ENCODE data around the gene RIBC1. TPM values are rescaled to one million over a fixed set of nuclear protein-coding genes. Genes with fewer than 3 reads are reported as not detected.
A peak's percentile ranks its signal among the peaks of the same experiment; 100 is the strongest.
"Not testable (repeated sequence)": the region's sequence is repeated elsewhere in the genome, so short reads cannot be mapped to it uniquely, and the experiment has no call there.

RIBC1 gene
- total RNA-seq, 2 experiments from 2014 or later = 0.46 to 0.95 TPM

DNA sequence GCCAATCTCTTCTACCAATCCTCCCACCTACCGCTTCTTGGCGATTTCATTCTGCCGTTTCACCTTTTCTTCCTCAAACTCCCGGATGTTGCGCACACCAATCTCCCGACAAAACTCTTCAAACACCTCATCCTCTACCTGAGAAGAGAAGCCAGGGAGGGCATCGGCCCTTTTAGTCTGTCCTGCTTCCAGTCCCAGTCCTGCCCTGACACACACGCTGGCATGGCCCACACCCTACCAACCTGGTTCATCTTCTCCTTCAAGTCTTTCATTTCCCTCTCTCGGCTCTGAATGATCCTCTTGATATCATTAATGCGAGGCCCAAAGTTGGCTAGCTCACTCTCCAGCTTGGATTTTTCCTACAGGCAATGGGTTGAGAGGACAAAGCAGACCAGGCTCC, 19.1 kb upstream of the RIBC1 start:
- Mint-ChIP-seq H3K9me3 (ENCODE audit: low read depth) (no peaks in the 10 kb centered on the region), H3K36me3 (ENCODE audit: low read depth) (peaks cover 44% of the 10 kb centered on the region), H3K4me1 (no peaks in the 10 kb centered on the region), H3K27ac (no peak overlapping the region), H3K4me3 (no peak overlapping the region), H3K27me3 (no peaks in the 10 kb centered on the region)
- no peak for ATAC-seq
- ChIA-PET POLR2A (interaction anchor here (0.6 to 0.8 kb wide), 3 partner anchors 12 to 169 kb away, joined by 3 to 4 read pairs (median 4); partner anchors contain the start of gene RIBC1), CTCF (no interaction called here)
- intact Hi-C loops (cut with DNase I, micrococcal nuclease) = loop anchor here in 1 of 2 experiments (10.0 kb wide), 2 partner anchors 181 to 189 kb away; no protein-coding TSS in a partner anchor
- no peak for DNase-seq

DNA sequence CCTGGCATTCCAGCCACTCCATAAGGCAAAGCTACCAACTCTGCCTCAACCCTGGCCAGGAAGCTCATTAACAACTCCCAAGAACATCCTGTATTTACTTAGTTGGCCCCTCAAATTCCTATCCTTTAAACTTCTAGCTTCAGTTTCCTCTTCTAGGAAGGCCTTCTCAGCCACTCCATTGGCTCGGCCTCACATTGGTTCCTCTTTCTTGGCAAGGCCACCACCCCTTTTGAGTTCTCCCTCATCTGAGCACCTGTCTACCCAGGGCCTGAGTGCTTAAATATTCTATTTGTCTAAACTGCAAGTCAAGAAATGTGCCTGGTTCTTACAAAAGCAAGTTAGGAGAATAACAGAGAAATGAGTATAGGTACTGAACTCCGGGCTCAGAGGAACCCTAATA, 10.2 kb upstream of the RIBC1 start:
- peaks cover under 1% of the 10 kb centered on the region for H3K4me1 Mint-ChIP-seq
- no peaks in the 10 kb centered on the region for H3K27me3 Mint-ChIP-seq
- no peak overlapping the region for H3K27ac Mint-ChIP-seq
- DNase-seq (no peak), ATAC-seq (no peak)
- intact Hi-C loops (cut with DNase I, micrococcal nuclease) = no loop called here
- ChIA-PET CTCF (interaction anchor here (1.0 kb wide), 1 partner anchor 10 kb away, joined by 3 read pairs; the partner anchor contains the start of genes RIBC1 and SMC1A), POLR2A (interaction anchor here (1.4 kb wide), 1 partner anchor 9 kb away, joined by 5 read pairs; the partner anchor contains the start of gene SMC1A)
- no peak overlapping the region for H3K4me3 Mint-ChIP-seq
- peaks cover 40% of the 10 kb centered on the region for H3K36me3 Mint-ChIP-seq (ENCODE audit: low read depth)
- H3K9me3 Mint-ChIP-seq (ENCODE audit: low read depth) = no peaks in the 10 kb centered on the region

DNA sequence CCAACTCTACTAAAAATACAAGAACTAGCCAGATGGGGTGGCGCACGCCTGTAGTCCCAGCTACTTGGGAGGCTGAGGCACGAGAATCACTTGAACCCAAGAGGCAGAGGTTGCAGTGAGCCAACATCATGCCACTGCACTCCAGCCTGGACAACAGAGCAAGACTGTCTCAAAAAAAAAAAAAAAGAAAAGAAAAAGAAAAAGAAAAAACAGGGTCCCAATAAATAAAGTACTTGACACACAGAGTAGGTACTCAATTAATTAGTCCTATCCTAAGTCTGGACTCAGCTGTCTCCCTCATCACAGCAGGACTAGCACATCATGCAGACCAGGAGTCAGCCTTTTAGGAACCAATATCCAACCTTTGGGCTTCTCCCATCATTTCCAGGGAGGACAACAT, 2.3 kb upstream of the RIBC1 start:
- CTCF ChIA-PET = interaction anchor here (0.6 to 0.9 kb wide), 2 partner anchors 25 to 137 kb away, joined by 3 read pairs; no protein-coding TSS in a partner anchor
- H3K4me1 Mint-ChIP-seq = peaks cover 27% of the 10 kb centered on the region
- DNase-seq; H3K27ac Mint-ChIP-seq; H3K27me3 Mint-ChIP-seq; H3K9me3 Mint-ChIP-seq (ENCODE audit: low read depth); ATAC-seq; POLR2A ChIA-PET: not testable (repeated sequence)
- peaks cover 25% of the 10 kb centered on the region for H3K36me3 Mint-ChIP-seq (ENCODE audit: low read depth)
- intact Hi-C loops (cut with DNase I, micrococcal nuclease) = loop anchor here (5.0 kb wide), 4 partner anchors 338 to 1022 kb away; partner anchors contain the start of genes FAM120C (in 1 of the 2), PHF8 (in 1 of the 2), TSPYL2 (in 1 of the 2) and TSR2 (in 1 of the 2)
- H3K4me3 Mint-ChIP-seq = peak overlapping the region; percentile 94

DNA sequence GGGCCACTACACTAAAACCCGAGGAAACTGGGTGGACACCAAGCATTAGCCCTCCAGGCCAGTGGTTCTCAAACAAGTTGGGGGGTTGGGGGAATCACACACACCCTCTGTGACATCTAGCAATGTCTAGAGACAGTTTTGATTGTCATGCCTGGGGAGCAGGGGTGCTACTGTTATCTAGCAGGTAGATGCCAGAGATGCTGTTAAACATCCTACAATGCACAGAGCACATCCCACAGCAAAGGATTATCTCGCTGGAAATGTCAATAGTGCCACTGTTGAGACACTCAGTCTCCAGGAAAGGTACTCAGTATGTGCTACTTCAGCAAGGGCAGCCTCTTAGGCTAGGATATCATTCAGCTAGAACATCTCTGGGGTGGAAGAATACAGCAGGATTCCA, 1.5 kb upstream of the RIBC1 start:
- H3K4me3 Mint-ChIP-seq = peak overlapping the region; percentile 94
- H3K9me3 Mint-ChIP-seq (ENCODE audit: low read depth) = no peaks in the 10 kb centered on the region
- H3K27me3 Mint-ChIP-seq = no peaks in the 10 kb centered on the region
- intact Hi-C loops (cut with DNase I, micrococcal nuclease) = loop anchor here (5.0 kb wide), 4 partner anchors 339 to 1021 kb away; partner anchors contain the start of genes FAM120C (in 1 of the 2), PHF8 (in 1 of the 2), TSPYL2 (in 1 of the 2) and TSR2 (in 1 of the 2)
- H3K4me1 Mint-ChIP-seq = peaks cover 27% of the 10 kb centered on the region
- H3K36me3 Mint-ChIP-seq (ENCODE audit: low read depth) = peaks cover 26% of the 10 kb centered on the region
- no peak for DNase-seq
- peak overlapping the region; percentile 97 for H3K27ac Mint-ChIP-seq
- POLR2A ChIA-PET = interaction anchor here (1.3 kb wide), 1 partner anchor 9 kb away, joined by 5 read pairs; no protein-coding TSS in a partner anchor
- ATAC-seq = no peak
- CTCF ChIA-PET = no interaction called here

DNA sequence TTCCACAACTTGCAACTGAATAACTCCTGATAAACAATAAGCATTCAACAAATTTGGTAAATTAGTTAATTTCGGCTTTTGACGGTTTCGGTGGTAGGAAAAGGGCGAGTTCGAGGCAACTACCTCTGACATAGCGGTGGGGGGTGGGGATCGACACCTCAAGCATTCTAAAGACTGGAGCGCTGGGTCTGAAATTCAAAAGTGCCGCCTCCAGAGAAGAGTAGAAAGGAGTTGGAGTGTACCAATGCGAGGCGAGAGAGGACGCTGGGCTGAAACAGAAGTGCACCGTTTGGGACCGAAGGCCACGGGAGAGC, 944 bp upstream of the RIBC1 start:
- no peaks in the 10 kb centered on the region for H3K9me3 Mint-ChIP-seq (ENCODE audit: low read depth)
- peak overlapping the region; percentile 97 for H3K27ac Mint-ChIP-seq
- ATAC-seq (peak; percentile 22), DNase-seq (no peak)
- CTCF ChIA-PET = interaction anchor here (0.7 to 1.4 kb wide), 5 partner anchors 9 to 761 kb away, joined by 3 to 7 read pairs (median 3); no protein-coding TSS in a partner anchor
- H3K27me3 Mint-ChIP-seq = no peaks in the 10 kb centered on the region
- H3K4me1 Mint-ChIP-seq = peaks cover 27% of the 10 kb centered on the region
- POLR2A ChIA-PET = interaction anchor here (0.6 to 1.3 kb wide), 4 partner anchors 10 to 340 kb away, joined by 3 to 9 read pairs (median 4); no protein-coding TSS in a partner anchor
- intact Hi-C loops (cut with DNase I, micrococcal nuclease) = loop anchor here (1.0 to 5.0 kb wide), 10 partner anchors 13 to 1021 kb away; partner anchors contain the start of genes HSD17B10 (in 2 of the 2), PHF8 (in 2 of the 2), TSPYL2 (in 2 of the 2) and FAM120C (in 1 of the 2)
- H3K36me3 Mint-ChIP-seq (ENCODE audit: low read depth) = peaks cover 26% of the 10 kb centered on the region
- peak overlapping the region; percentile 94 for H3K4me3 Mint-ChIP-seq

DNA sequence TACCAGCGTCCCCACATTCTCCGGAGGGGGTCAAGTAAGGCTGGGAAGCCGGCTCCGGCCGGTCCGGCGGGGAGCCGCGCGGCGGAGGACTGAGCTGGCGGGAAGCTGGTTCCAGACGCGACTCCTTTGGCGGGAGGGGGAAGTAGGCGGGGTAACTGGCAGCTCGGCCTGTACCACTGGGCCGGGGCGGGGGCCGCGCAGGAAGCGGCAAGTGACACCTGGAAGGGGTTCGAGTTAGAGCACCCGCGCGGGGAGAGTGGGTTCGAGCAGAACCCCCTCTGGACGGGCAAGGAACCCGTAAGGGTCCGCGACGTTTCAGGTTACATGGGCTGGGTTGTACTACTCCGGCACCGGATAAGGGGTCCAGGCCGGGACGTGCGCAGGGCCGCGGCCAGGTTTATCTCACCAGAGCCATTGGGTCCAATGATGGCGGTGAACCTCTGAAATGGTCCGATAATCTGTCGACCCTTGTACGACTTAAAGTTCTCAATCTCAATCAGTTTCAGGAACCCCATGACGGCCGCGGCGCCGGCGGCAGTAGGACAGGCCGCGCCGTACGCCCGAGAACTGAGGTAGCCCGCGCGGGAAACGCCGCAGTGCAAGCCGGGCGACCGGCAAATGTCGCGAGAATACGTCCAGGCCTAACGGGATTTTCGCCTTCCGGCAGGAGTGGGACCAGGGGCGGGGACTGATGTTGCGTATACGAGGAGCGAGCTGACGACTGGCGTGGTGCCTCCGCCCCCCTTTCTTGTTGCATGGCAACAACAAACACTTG, 400 bp upstream of the RIBC1 start, which contains the start of gene SMC1A:
Gene SMC1A, minus strand, starts transcription at position 569 of the 775 bp plus-strand sequence. Its CDS starts 54 bp downstream, at position 515.
- no peaks in the 10 kb centered on the region for H3K27me3 Mint-ChIP-seq
- CTCF ChIA-PET = interaction anchor here (0.7 to 2.0 kb wide), 9 partner anchors 9 to 762 kb away, joined by 3 to 13 read pairs (median 3); partner anchors contain the start of gene HSD17B10
- DNase-seq = peak; percentile 96

DNA sequence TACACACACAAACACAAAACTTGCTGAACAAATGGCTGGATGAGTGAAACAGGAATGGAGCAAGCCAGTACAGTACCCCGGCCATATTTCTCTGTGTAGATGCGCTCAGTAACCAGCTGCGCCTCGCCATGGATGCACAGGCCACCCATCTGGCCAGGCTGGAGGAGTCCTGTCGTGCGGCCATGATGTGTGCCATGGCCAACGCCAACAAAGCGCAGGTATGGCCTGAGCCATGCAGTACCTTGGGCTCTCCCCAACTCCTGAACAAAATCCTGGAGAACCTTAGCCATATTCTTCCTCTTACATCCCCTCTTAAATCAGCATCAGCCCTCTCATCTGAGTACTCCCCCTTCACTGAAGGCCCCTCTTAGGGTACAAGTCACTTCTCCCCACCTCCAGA, 7.1 kb downstream of the RIBC1 start:
- CTCF ChIA-PET = no interaction called here
- no peak for ATAC-seq

More for the DNA sequence above, 400 bp upstream of the RIBC1 start, which contains the start of gene SMC1A:
- intact Hi-C loops (cut with DNase I, micrococcal nuclease) = loop anchor here (1.0 to 5.0 kb wide), 10 partner anchors 12 to 1020 kb away; partner anchors contain the start of genes HSD17B10 (in 2 of the 2), PHF8 (in 2 of the 2), TSPYL2 (in 2 of the 2) and FAM120C (in 1 of the 2)
- POLR2A ChIA-PET = interaction anchor here (0.6 to 1.3 kb wide), 11 partner anchors 8 to 935 kb away, joined by 3 to 9 read pairs (median 3); no protein-coding TSS in a partner anchor
- peaks cover 26% of the 10 kb centered on the region for H3K36me3 Mint-ChIP-seq (ENCODE audit: low read depth)
- ATAC-seq = peak; percentile 91
- H3K4me3 Mint-ChIP-seq = peak within 1 kb of the TSS; percentile 94
- H3K4me1 Mint-ChIP-seq = peaks cover 27% of the 10 kb centered on the region
- H3K27ac Mint-ChIP-seq = peak within 1 kb of the TSS; percentile 97
- no peaks in the 10 kb centered on the region for H3K9me3 Mint-ChIP-seq (ENCODE audit: low read depth)

DNA sequence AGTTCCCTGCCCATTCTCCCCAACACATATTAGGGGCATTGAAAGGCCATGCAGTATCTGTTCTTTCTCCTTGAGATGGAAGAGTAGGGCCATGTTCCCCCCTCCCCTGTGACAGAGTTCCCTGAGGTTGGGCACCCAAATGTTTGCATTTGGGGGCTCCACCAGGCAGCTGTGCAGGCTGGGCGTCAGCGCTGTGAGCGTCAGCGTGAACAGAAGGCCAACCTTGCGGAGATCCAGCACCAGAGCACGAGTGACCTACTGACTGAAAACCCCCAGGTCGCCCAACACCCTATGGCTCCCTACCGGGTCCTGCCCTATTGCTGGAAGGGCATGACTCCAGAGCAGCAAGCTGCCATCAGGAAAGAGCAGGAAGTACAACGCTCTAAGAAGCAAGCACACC, 7.6 kb downstream of the RIBC1 start:
- ATAC-seq (no peak), DNase-seq (no peak)
- Mint-ChIP-seq H3K9me3 (ENCODE audit: low read depth) (no peaks in the 10 kb centered on the region), H3K4me3 (no peak overlapping the region), H3K27ac (no peak overlapping the region), H3K4me1 (peaks cover 5% of the 10 kb centered on the region), H3K27me3 (no peaks in the 10 kb centered on the region), H3K36me3 (ENCODE audit: low read depth) (peaks cover 6% of the 10 kb centered on the region)
- CTCF ChIA-PET = interaction anchor here (0.8 kb wide), 1 partner anchor 16 kb away, joined by 3 read pairs; no protein-coding TSS in a partner anchor
- POLR2A ChIA-PET = no interaction called here
- intact Hi-C loops (cut with DNase I, micrococcal nuclease) = no loop called here

More for the DNA sequence above, 7.1 kb downstream of the RIBC1 start:
- no peak for DNase-seq
- POLR2A ChIA-PET = no interaction called here
- H3K4me3 Mint-ChIP-seq = no peak overlapping the region
- intact Hi-C loops (cut with DNase I, micrococcal nuclease) = no loop called here
- no peak overlapping the region for H3K27ac Mint-ChIP-seq
- no peaks in the 10 kb centered on the region for H3K9me3 Mint-ChIP-seq (ENCODE audit: low read depth)
- H3K36me3 Mint-ChIP-seq (ENCODE audit: low read depth) = peaks cover 6% of the 10 kb centered on the region
- no peaks in the 10 kb centered on the region for H3K27me3 Mint-ChIP-seq
- peaks cover 5% of the 10 kb centered on the region for H3K4me1 Mint-ChIP-seq

DNA sequence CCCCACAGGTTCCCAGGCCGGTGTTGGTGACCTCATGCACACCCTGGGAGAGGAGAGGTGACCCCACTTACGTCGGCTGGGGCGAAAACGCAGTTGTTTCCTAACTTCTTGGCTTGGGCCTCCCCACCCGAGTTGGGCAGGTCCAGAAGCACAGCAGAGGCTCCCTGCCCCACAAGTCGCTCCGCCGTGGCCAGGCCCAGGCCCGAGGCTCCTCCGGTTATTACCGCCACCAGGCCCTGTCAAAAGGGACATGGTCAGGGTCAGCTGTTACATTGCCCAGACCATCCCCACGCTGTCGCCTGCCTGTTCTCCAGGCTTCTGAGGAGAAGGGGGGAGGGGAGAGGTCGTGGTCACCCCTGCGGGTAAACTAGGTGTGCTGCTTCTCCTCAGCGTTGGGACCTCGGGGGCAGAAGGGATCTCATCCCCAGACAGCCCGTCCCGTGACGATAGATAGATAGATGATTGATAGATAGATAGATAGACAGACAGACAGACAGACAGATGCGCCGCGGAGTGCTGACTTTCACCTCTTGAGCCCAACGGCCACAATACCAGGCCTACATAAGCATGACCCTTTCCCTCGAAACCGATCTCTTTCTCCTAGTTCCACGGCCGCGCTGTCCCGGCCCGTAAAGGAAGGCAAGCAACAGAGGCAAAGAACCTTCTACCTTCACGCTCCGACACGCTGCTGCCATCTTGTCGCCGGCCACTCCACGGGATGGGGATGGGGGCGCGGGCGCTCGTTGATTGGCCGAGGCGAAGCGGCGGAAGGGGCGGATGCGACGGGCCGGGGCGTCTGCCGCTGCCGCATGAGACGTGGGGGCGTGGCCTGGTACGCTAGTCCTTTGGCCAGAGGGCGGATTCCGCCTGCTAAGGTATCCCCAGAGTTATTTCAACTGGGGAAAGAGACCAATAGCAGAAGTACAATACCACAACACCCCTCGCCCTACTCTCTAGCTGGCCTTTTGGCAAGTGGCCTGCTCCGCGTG, 11.3 kb downstream of the RIBC1 start, which contains the start of gene HSD17B10:
Gene HSD17B10, minus strand, starts transcription at position 720 of the 989 bp plus-strand sequence. Its CDS starts 25 bp downstream, at position 695.
- ChIA-PET CTCF (interaction anchor here (0.6 to 1.9 kb wide), 4 partner anchors 11 to 150 kb away, joined by 3 to 13 read pairs (median 3); partner anchors contain the start of genes RIBC1 and SMC1A), POLR2A (interaction anchor here (1.0 kb wide), 1 partner anchor 12 kb away, joined by 9 read pairs; the partner anchor contains the start of gene SMC1A)
- intact Hi-C loops (cut with DNase I, micrococcal nuclease) = loop anchor here (1.0 kb wide), 3 partner anchors 12 to 610 kb away; partner anchors contain the start of genes RIBC1 (in 2 of the 2), SMC1A (in 2 of the 2), KDM5C (in 1 of the 2) and PHF8 (in 1 of the 2)

DNA sequence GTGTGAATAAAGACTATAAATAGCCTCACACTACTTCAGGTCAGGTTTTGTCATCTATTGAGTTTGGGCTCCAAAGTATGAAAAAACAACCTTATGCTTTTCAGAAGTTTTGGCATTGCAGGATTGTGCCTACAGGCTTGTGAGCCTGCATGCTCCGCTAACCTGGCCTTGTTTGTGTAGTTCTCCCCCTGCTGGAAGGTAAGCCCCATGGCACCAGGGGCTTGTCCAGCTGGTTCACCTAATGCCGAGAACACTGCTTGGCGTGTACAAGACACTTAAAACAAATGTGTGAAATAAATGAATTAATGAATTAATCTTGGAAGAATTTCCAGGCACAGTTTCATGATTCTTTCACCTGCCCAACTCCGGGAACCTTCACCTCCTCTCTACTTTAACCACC, 13.3 kb downstream of the RIBC1 start:
- peak; percentile 66 for ATAC-seq
- Mint-ChIP-seq H3K27me3 (peaks cover 5% of the 10 kb centered on the region), H3K27ac (no peak overlapping the region), H3K4me1 (peaks cover 35% of the 10 kb centered on the region), H3K36me3 (ENCODE audit: low read depth) (peaks cover 5% of the 10 kb centered on the region), H3K4me3 (no peak overlapping the region), H3K9me3 (ENCODE audit: low read depth) (no peaks in the 10 kb centered on the region)
- CTCF ChIA-PET = interaction anchor here (0.8 to 2.4 kb wide), 9 partner anchors 10 to 248 kb away, joined by 3 to 14 read pairs (median 3); partner anchors contain the start of genes RIBC1 and SMC1A
- intact Hi-C loops (cut with DNase I, micrococcal nuclease) = loop anchor here (2.0 kb wide), 1 partner anchor 119 kb away; no protein-coding TSS in a partner anchor
- peak; percentile 76 for DNase-seq
- POLR2A ChIA-PET = interaction anchor here (1.3 kb wide), 1 partner anchor 250 kb away, joined by 3 read pairs; the partner anchor contains the start of gene HUWE1

More for the DNA sequence above, 11.3 kb downstream of the RIBC1 start, which contains the start of gene HSD17B10:
- peak; percentile 95 for ATAC-seq
- Mint-ChIP-seq H3K4me1 (peaks cover 27% of the 10 kb centered on the region), H3K4me3 (peak within 1 kb of the TSS; percentile 98), H3K27me3 (peaks cover 2% of the 10 kb centered on the region), H3K27ac (peak within 1 kb of the TSS; percentile 92), H3K36me3 (ENCODE audit: low read depth) (peaks cover 5% of the 10 kb centered on the region), H3K9me3 (ENCODE audit: low read depth) (no peaks in the 10 kb centered on the region)
- peak; percentile 93 for DNase-seq

Measured in activated CD4-positive, alpha-beta T cell treated with anti-CD3 and anti-CD28 coated beads for 36 hours (primary cell).